ENCODE results near the gene ACOX1. TPM values are rescaled to one million over a fixed set of nuclear protein-coding genes. Genes with fewer than 3 reads are reported as not detected.

The ACOX1 gene
- total and polyA plus RNA-seq, 2 of the 13 experiments (the other 11 are each of a cell fraction or from before 2014, with no cell fraction given) = 86.4 to 120 TPM

GRCh38 chr17:75904749-75905521, 74.0 kb downstream of the ACOX1 start, which contains the start of gene MRPL38 (continued):
- TF ChIP-seq PAXIP1 (CRISPR knock-in tag; conservative IDR thresholded peaks at IDR 0.05) = peak; percentile 90
- peak; percentile 75 to 86 for TF ChIP-seq POLR2A (IDR thresholded peaks at IDR 0.05; ENCODE audit: insufficient read depth in 1 of 2, low read depth in 2 of 2, low read length in 2 of 2)
- peak; percentile 17; the same call in 1 of the 2 replicates for TF ChIP-seq ZNF367 (CRISPR knock-in tag; IDR thresholded peaks at IDR 0.05; ENCODE audit: borderline replicate concordance)
- peak; percentile 86; the same call in 1 of the 2 replicates for TF ChIP-seq BRCA1 (CRISPR knock-in tag; IDR thresholded peaks at IDR 0.05)
- peak; percentile 97 for TF ChIP-seq SP4 (CRISPR knock-in tag; IDR thresholded peaks at IDR 0.05)
- TF ChIP-seq PRDM10 (CRISPR knock-in tag; IDR thresholded peaks at IDR 0.05; ENCODE audit: low read depth) = peak; percentile 83; the same call in 1 of the 2 replicates
- no peak for TF ChIP-seq ZNF549 (CRISPR knock-in tag; IDR thresholded peaks at IDR 0.05)
- no peak; the same call in 1 of the 2 replicates for TF ChIP-seq ZNF3 (CRISPR knock-in tag; IDR thresholded peaks at IDR 0.05)
- peak; percentile 98 for TF ChIP-seq ZNF501 (CRISPR knock-in tag; IDR thresholded peaks at IDR 0.05)
- peak; percentile 87; the same call in 1 of the 2 replicates for TF ChIP-seq ZNF264 (CRISPR knock-in tag; IDR thresholded peaks at IDR 0.05)
- TF ChIP-seq ZNF616 (CRISPR knock-in tag; IDR thresholded peaks at IDR 0.05; ENCODE audit: low read depth) = 0 out of 2 replicates have a peak, but pooled peaks have one; percentile 40
- TF ChIP-seq TGIF2 (CRISPR knock-in tag; IDR thresholded peaks at IDR 0.05) = peak; percentile 65
- TF ChIP-seq TSC22D2 (CRISPR knock-in tag; IDR thresholded peaks at IDR 0.05; ENCODE audit: borderline replicate concordance) = peak; percentile 93
- peak; percentile 95 for TF ChIP-seq HNF1B (CRISPR knock-in tag; IDR thresholded peaks at IDR 0.05)
- TF ChIP-seq NCOA5 (CRISPR knock-in tag; IDR thresholded peaks at IDR 0.05) = no peak
- TF ChIP-seq ZBTB43 (CRISPR knock-in tag; conservative IDR thresholded peaks at IDR 0.05) = peak; percentile 95
- TF ChIP-seq ZNF576 (CRISPR knock-in tag; IDR thresholded peaks at IDR 0.05) = peak; percentile 82; the same call in 1 of the 2 replicates
- TF ChIP-seq ZFP36L2 (CRISPR knock-in tag; IDR thresholded peaks at IDR 0.05) = no peak; the same call in 1 of the 2 replicates
